NOMO-1 treated with DMSO at 0.1 percent for 48 hours (cell line): ENCODE measurements around the gene GPC1.
"Not testable (repeated sequence)": the region's sequence is repeated elsewhere in the genome, so short reads cannot be mapped to it uniquely, and the experiment has no call there.

ENCODE experiments used
- DNase-seq: peaks from one replicate; lab custom pipeline; 2025; ENCODE audit not compliant: unreplicated experiment; lab: John Stamatoyannopoulos, UW

The GPC1 gene

GRCh38 chr2:240435457-240435947 lies at the start of gene GPC1:
TSS of gene GPC1 (plus strand) at chr2:240435663. CDS start at chr2:240435919, 256 bp downstream.
- peak; percentile 57 for DNase-seq

- no peak for DNase-seq
Observed at GRCh38 chr2:240386326-240386725, 49.1 kb upstream of the GPC1 start.

- not testable (repeated sequence) for DNase-seq
Observed at GRCh38 chr2:240386743-240387142, 48.7 kb upstream of the GPC1 start.

- DNase-seq, result no peak
Observed at GRCh38 chr2:240387325-240387668, 48.2 kb upstream of the GPC1 start.

GRCh38 chr2:240387669-240388358 lies 47.6 kb upstream of the GPC1 start:
- no peak for DNase-seq

- no peak for DNase-seq
Observed at GRCh38 chr2:240388471-240389301, 46.8 kb upstream of the GPC1 start.

GRCh38 chr2:240389302-240389805 lies 46.1 kb upstream of the GPC1 start:
- no peak for DNase-seq

- peak; percentile 1 for DNase-seq
Observed at GRCh38 chr2:240390091-240391073, 45.1 kb upstream of the GPC1 start.

GRCh38 chr2:240391111-240392051 lies 44.1 kb upstream of the GPC1 start:
- DNase-seq, result no peak

- DNase-seq, result no peak
Observed at GRCh38 chr2:240392084-240392947, 43.1 kb upstream of the GPC1 start.

GRCh38 chr2:240392948-240393830 lies 42.3 kb upstream of the GPC1 start:
- no peak for DNase-seq

- DNase-seq, result no peak
Observed at GRCh38 chr2:240393831-240394410, 41.5 kb upstream of the GPC1 start.

- DNase-seq, result no peak
Observed at GRCh38 chr2:240394549-240394948, 40.9 kb upstream of the GPC1 start.

GRCh38 chr2:240395448-240395847 lies 40.0 kb upstream of the GPC1 start:
- DNase-seq, result no peak

- DNase-seq, result no peak
Observed at GRCh38 chr2:240395896-240396622, 39.4 kb upstream of the GPC1 start.

- no peak for DNase-seq
Observed at GRCh38 chr2:240396623-240397541, 38.6 kb upstream of the GPC1 start.
